GM19467 (cell line): ENCODE data around the gene GPC1.

Experiments used
- ATAC-seq: cut with Tn5 transposase; IDR thresholded peaks from one replicate; pipeline ENCODE4 v1.9.1; 2021; ENCODE audit warnings: mild to moderate bottlenecking, moderate library complexity; ENCODE audit not compliant: unreplicated experiment

GPC1 gene

DNA sequence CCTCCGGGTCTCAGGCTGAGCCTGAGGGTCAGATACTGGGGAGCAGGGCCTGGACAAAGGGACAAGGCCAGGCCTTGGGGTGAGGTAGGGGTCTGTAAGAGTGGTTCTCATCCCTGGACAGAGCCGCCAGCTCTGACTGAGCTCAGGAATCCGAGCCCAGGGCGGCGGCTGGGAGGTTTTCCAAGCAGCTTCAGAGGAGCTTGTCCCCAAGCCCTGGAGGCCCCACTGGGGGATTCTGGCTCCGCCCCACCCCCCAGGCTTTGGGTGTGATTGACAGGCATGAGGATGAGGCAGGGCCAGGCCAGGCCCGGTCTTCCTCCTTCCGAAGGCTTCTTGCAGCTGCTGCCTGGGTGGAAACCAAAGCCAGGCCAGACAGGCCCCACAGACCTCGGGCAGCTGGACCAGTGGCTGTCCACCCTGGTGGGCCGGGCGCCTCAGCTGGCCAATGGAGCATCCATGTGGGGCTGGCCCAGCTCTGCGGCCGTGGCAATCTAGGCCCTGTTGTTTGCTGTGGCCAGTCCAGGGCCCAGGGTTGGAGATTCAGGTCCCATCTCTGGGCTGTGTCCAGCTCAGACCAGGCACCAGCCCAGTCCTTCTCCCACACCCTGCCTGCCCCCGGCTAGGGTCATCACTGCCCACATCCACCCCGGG, 23.1 kb upstream of the GPC1 start:
- ATAC-seq = no peak

GRCh38 chr2:240412975-240413812, 22.3 kb upstream of the GPC1 start:
- no peak for ATAC-seq

DNA sequence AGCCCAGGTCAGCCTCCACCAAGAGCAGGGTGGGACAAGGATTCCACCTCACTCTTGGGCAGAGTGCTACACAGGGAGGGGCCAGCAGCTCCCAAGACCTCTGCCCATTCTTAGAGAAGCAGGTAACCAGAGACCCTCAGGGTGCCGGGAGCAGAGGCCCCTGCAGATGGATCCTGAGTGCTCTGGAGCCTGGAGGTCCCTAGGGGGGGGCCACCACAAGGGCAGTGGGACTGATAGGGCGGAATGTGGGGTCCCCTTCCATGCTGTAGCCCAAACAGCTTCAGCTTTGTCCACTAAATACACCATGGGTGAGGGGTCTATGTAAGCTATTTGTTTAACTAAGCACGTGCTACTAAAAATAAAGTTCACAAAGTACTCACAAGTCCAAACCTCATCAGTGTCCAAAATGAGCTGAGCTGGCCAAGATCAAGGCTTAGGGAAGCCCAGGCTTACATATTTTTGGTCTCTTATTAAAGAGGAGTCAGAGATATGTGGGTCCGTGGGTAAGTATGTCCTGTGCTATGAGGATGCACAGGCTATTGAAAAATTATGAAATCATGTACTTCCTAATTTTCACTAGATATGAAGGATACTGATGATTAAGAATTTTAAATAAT, 21.5 kb upstream of the GPC1 start:
- ATAC-seq = no peak

DNA sequence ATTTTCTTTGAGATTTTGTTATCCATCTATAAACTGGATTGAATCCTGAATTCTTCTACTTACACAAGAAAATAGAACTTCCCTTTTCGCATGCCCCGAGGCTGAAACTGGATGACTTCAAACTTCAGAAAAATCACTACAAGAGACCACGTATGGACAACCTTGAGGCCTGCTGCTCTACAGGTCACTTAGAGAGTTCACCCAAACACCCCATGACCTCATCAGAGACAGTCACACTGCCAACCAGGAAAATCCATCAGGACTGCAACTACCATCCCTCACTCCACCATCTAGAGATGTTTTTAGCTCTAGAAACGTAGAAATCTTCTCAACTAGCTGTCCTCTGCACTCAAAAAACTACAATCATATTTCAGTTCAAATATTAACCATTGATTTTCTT, 18.6 kb upstream of the GPC1 start:
- no peak for ATAC-seq

DNA sequence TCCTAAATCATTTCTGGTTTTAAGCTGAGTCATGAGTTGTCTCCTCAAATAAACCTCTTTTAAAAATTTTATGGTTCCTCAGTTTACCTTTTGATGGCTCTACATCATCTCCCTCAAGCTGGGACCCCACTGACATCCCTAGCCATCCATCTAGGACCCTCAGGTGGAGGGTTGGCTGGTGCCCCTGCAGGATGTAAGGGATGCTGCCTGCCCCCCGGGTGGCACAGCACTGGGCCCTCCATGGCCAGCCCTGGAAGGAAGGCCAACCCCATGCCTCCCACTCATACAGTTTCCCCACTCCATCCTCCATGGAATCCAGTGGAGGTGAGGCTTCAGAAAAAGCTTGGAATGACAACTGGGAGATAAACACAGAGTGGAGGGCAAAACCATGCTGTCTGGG, 17.2 kb upstream of the GPC1 start:
- ATAC-seq = no peak

GRCh38 chr2:240419271-240419670, 16.2 kb upstream of the GPC1 start:
- ATAC-seq = no peak

GRCh38 chr2:240419723-240420122, 15.7 kb upstream of the GPC1 start:
- ATAC-seq = no peak

GRCh38 chr2:240420206-240421104, 15.0 kb upstream of the GPC1 start:
- ATAC-seq = no peak

DNA sequence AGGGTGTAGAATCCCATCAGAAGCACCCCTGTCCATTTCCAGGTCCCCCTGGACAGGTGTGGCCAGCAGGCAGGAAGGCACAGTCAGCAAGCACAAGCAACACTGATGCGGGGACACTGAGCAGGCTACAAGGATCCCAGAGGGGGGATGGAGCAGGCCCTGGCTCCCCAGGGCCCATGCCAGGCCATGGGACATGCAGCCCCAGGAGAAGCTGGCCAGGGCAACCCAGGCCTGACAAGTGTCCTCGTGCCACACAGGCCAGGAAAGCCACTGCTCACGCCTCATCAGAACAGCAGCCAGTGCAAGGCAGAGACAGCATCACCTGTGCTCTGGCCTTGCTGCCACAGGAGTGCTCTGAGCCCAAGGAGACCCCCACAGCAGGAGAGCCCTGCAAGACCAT, 14.1 kb upstream of the GPC1 start:
- ATAC-seq = no peak

DNA sequence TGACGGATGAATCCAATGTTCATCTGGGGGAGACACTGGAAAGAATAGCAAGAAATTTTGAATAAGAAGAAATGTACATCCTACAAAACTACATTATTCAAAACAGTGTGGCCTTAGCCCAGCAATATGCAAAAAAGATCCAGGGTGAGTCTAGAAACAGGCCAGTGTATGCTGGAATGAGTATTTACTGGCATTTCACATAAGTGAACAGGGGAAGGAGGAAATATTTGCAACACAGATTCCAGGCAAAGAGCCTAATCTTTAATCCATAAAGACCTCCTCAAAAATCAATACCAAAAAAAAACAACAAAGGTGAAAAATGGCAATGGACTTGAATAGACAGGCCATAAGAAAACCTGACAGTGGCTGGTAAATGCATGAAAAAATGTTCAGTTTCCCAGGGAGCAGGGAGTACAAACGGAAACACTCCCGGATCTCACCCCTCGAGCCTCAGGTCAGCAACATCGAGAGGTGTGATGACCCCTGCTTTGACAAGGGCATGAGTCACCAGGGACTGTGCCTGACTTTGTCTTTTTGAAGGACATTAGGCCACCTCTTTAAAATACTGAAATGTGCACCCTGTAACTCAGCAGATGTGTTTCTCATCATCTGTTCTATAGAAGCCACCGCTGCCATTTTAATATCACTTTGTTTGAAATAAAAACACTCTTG, 12.7 kb upstream of the GPC1 start:
- ATAC-seq = no peak

GRCh38 chr2:240423788-240424191, 11.7 kb upstream of the GPC1 start:
- ATAC-seq = no peak

DNA sequence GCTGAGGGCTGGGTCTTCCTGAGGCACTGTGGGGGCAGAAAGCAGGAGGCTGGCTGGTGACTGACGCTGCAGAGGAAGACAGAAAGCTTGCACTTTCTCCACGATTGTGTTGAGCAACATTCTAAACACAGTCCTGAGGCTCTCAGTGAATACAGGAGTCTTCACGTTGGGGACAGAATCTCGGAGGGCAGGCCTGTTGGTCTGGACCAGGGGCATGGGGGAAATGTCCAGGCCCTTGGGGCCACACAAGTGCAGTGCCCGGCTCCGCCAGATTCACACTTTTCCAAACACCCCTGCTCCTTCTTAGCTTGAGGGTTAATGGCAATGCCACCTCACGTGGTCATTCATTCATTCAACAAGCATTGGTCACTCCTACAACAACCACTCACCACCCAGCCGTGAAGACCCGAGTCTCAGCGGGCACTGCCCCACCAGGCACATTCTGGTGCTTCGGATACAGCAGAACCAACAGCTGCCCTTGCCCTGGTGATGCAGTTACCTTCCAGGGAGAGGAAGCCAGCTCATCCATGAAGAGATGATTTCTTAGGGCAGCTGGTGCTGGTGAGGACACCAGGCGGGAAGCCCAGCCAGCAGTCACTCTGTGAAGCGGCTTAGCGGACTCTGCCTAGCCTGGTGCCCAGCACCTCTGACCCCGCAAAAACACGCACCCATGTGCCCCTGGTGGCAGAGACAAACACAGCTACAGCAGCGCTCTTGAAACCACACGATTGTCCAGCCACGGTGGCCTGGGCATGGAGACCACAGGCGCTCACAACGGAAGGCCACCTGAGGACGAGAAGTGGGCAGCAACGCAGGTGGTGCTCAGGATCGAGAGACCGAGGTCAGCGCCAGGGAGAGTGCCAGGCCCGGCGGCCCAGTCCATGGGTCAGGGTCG, 10.9 kb upstream of the GPC1 start:
- ATAC-seq = no peak

- no peak for ATAC-seq
Measured at GRCh38 chr2:240425236-240425615, 10.2 kb upstream of the GPC1 start.

- ATAC-seq = no peak
Measured at GRCh38 chr2:240425697-240426096, 9.8 kb upstream of the GPC1 start.

- ATAC-seq = no peak
Measured at GRCh38 chr2:240426845-240427721, 8.4 kb upstream of the GPC1 start.

DNA sequence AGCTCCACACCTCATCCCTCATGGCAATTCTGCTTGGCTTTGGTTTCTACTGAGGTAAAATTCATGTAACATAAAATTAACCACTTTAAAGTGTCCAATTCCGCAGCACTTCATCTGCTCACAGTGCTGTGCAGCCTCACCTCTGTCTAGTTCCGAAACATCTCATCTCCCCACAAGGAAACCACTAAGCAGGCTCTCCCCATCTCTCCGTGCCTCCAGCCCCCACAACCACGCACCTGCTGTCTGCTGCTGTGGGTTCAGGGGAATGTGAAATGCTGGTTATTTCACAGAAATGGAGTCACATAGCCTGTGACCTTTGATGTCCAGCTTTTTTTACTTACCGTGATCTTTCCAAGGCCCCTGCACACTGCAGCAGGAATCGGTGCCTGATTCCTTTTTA, 7.7 kb upstream of the GPC1 start:
- ATAC-seq = no peak

DNA sequence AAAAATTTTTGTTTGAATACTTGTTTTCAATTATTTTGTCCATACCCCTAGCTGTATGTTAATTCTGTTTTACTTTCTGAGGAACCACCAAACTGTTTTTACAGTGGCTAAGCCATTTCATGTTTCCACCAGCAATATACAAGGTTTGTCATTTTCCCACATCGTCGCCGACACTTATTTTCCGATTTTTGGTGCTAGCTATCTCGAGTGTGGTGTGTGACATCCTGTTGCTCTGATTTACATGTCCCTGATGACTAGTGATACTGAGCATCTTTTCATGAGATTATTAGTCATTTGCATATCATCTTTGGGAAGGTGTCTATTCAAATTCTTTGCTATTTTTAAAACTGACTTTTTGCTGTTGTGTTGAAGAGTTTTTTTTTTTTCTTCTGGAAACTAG, 7.2 kb upstream of the GPC1 start:
- ATAC-seq = no peak

GRCh38 chr2:240429341-240429871, 6.1 kb upstream of the GPC1 start:
- no peak for ATAC-seq
